IMR-90 (cell line): ENCODE results near the gene ACSS1. TPM values are rescaled to one million over a fixed set of nuclear protein-coding genes. Genes with fewer than 3 reads are reported as not detected.

Source experiments
- ATAC-seq: fragments of 200-7000 bp; cut with Tn5 transposase; 2 replicates; pipeline ENCODE4 v1.9.1; 2020; ENCODE audit warnings: low read depth, mild to moderate bottlenecking, moderate library complexity
- BruUV-seq: library from RNA; stranded (reverse); fragments of 400-500 nt; replicated peaks from 2 replicates; lab custom pipeline; 2021; lab: Mats Ljungman, UMichigan
- CTCF ChIA-PET: fragments of 300-600 bp; formaldehyde crosslinking; extraction: SDS; loops from one replicate; lab custom pipeline; 2021; ENCODE audit warnings: antibody characterized with exemption; lab: Yijun Ruan, JAX
- POLR2A ChIA-PET: fragments of 300-600 bp; sonication (Branson Sonifier 250); formaldehyde crosslinking; loops from one replicate; lab custom pipeline; 2022; ENCODE audit warnings: antibody characterized with exemption; ENCODE audit not compliant: unreplicated experiment; lab: Charles Lee
- DNase-seq: peaks from one replicate; pipeline ENCODE4 v3.0.0; 2013
- H2AFZ ChIP-seq: replicated peaks from 2 replicates; pipeline ENCODE3; 2013; ENCODE audit warnings: low read length, mild to moderate bottlenecking; ENCODE audit not compliant: poor library complexity
- H2AK5ac ChIP-seq: 2 replicates; pipeline ENCODE4 v1.6.1; 2013; ENCODE audit warnings: low read depth, low read length, inconsistent platforms
- H2AK9ac ChIP-seq: replicated peaks from 2 replicates; pipeline ENCODE3; 2013; ENCODE audit warnings: mild to moderate bottlenecking, low read depth, low read length, moderate library complexity; ENCODE audit not compliant: poor library complexity
- H2BK120ac ChIP-seq: 2 replicates; pipeline ENCODE4 v1.6.1; 2013; ENCODE audit warnings: low read depth, low read length, inconsistent platforms
- H2BK15ac ChIP-seq: 3 replicates; pipeline ENCODE4 v1.6.1; 2013; ENCODE audit warnings: low read depth, low read length, inconsistent platforms
- H2BK20ac ChIP-seq: 2 replicates; pipeline ENCODE4 v1.6.1; 2013; ENCODE audit warnings: low read depth, mild to moderate bottlenecking, inconsistent platforms, low read length, moderate library complexity
- H2BK5ac ChIP-seq: 2 replicates; pipeline ENCODE4 v1.6.1; 2013; ENCODE audit warnings: mild to moderate bottlenecking, low read depth, low read length, inconsistent platforms; ENCODE audit not compliant: poor library complexity, severe bottlenecking
- H3K14ac ChIP-seq: replicated peaks from 2 replicates; pipeline ENCODE4 v1.6.1; 2013; ENCODE audit warnings: low read depth, low read length, inconsistent platforms
- H3K18ac ChIP-seq: 2 replicates; pipeline ENCODE4 v1.6.1; 2013; ENCODE audit warnings: low read depth, low read length, control low read depth
- H3K23ac ChIP-seq: 2 replicates; pipeline ENCODE4 v1.6.1; 2013; ENCODE audit warnings: low read depth, low read length, inconsistent platforms
- H3K27ac ChIP-seq: 2 replicates; pipeline ENCODE4 v1.5.1; 2013; ENCODE audit warnings: mild to moderate bottlenecking, control low read depth, low read length; ENCODE audit not compliant: insufficient read depth
- H3K27me3 ChIP-seq: 2 replicates; pipeline ENCODE4 v1.6.1; 2013; ENCODE audit warnings: low read length; ENCODE audit not compliant: control insufficient read depth, insufficient read depth
- H3K36me3 ChIP-seq: 2 replicates; pipeline ENCODE4 v1.6.1; 2013; ENCODE audit warnings: low read length, mixed read lengths; ENCODE audit not compliant: control insufficient read depth, insufficient read depth
- H3K4ac ChIP-seq: 2 replicates; pipeline ENCODE4 v1.6.1; 2013; ENCODE audit warnings: low read depth, low read length, inconsistent platforms
- H3K4me1 ChIP-seq: 2 replicates; pipeline ENCODE4 v1.6.1; 2013; ENCODE audit warnings: low read length, mixed read lengths; ENCODE audit not compliant: control insufficient read depth, insufficient read depth
- H3K4me2 ChIP-seq: 2 replicates; pipeline ENCODE4 v1.6.1; 2013; ENCODE audit warnings: low read depth, mild to moderate bottlenecking, control low read depth, low read length, moderate library complexity
- H3K4me3 ChIP-seq: 2 replicates; pipeline ENCODE4 v1.5.1; 2013; ENCODE audit warnings: low read depth, mild to moderate bottlenecking, control low read depth, low read length, moderate library complexity; ENCODE audit not compliant: insufficient read depth
- H3K56ac ChIP-seq: 2 replicates; pipeline ENCODE4 v1.6.1; 2013; ENCODE audit warnings: low read length, inconsistent platforms; ENCODE audit not compliant: insufficient read depth; ENCODE audit errors: extremely low read depth
- H3K79me1 ChIP-seq, 2 experiments: 2 replicates each; pipeline ENCODE4 v1.6.1; 2013; ENCODE audit warnings: low read length in 2 of 2, inconsistent platforms in 1 of 2, low read depth in 1 of 2
- H3K9ac ChIP-seq: 2 replicates; pipeline ENCODE4 v1.6.1; 2013; ENCODE audit warnings: low read depth, low read length, control low read depth
- H3K9me1 ChIP-seq: 2 replicates; pipeline ENCODE4 v1.6.1; 2013; ENCODE audit warnings: low read length, inconsistent platforms; ENCODE audit not compliant: insufficient read depth
- H3K9me3 ChIP-seq: 2 replicates; pipeline ENCODE4 v1.6.1; 2013; ENCODE audit warnings: low read length; ENCODE audit not compliant: control insufficient read depth, insufficient read depth
- H4K20me1 ChIP-seq: 2 replicates; pipeline ENCODE4 v1.6.1; 2013; ENCODE audit warnings: low read length, inconsistent platforms; ENCODE audit not compliant: insufficient read depth
- H4K5ac ChIP-seq: 2 replicates; pipeline ENCODE4 v1.6.1; 2013; ENCODE audit warnings: mild to moderate bottlenecking, low read depth, low read length, control low read depth
- H4K8ac ChIP-seq, 2 experiments: 2 replicates each; pipeline ENCODE4 v1.6.1; 2013; ENCODE audit warnings: low read depth in 2 of 2, low read length in 2 of 2, control low read depth in 1 of 2, inconsistent platforms in 1 of 2
- H4K91ac ChIP-seq: 2 replicates; pipeline ENCODE4 v1.6.1; 2013; ENCODE audit warnings: low read depth, low read length, inconsistent platforms; ENCODE audit not compliant: insufficient read depth
- BHLHE40 ChIP-seq: fragments of 150-350 bp; IDR thresholded peaks from 2 replicates; pipeline ENCODE4 v1.6.1; 2016; ENCODE audit warnings: mild to moderate bottlenecking, low read depth, low read length
- CEBPB ChIP-seq: IDR thresholded peaks from 2 replicates; pipeline ENCODE4 v1.6.1; 2012; ENCODE audit warnings: low read depth, low read length, improper control_type of control experiment
- CHD1 ChIP-seq: IDR thresholded peaks from 2 replicates; pipeline ENCODE4 v1.6.1; 2012; ENCODE audit warnings: low read depth, low read length, improper control_type of control experiment
- ELK1 ChIP-seq: fragments of 150-350 bp; IDR thresholded peaks from 2 replicates; pipeline ENCODE4 v1.6.1; 2016; ENCODE audit warnings: low read depth, mild to moderate bottlenecking, low read length, moderate library complexity, borderline replicate concordance
- FOS ChIP-seq: fragments of 150-350 bp; IDR thresholded peaks from 2 replicates; pipeline ENCODE4 v1.6.1; 2016; ENCODE audit warnings: low read depth, low read length
- MAFK ChIP-seq: IDR thresholded peaks from 2 replicates; pipeline ENCODE4 v1.6.1; 2012; ENCODE audit warnings: low read depth, low read length, improper control_type of control experiment
- MAZ ChIP-seq: IDR thresholded peaks from 2 replicates; pipeline ENCODE4 v1.6.1; 2012; ENCODE audit warnings: low read depth, mild to moderate bottlenecking, low read length, improper control_type of control experiment, moderate library complexity, borderline replicate concordance
- MXI1 ChIP-seq: IDR thresholded peaks from 2 replicates; pipeline ENCODE4 v1.6.1; 2012; ENCODE audit warnings: low read depth, mild to moderate bottlenecking, low read length, moderate library complexity, borderline replicate concordance
- NFE2L2 ChIP-seq: fragments of 150-350 bp; IDR thresholded peaks from 2 replicates; pipeline ENCODE4 v1.6.1; 2016; ENCODE audit warnings: low read depth, mild to moderate bottlenecking, low read length
- POLR2A ChIP-seq: IDR thresholded peaks from 2 replicates; pipeline ENCODE4 v1.6.1; 2012; ENCODE audit warnings: mild to moderate bottlenecking, low read depth, low read length
- RAD21 ChIP-seq: IDR thresholded peaks from 2 replicates; pipeline ENCODE4 v1.6.1; 2012; ENCODE audit warnings: low read length, improper control_type of control experiment
- RCOR1 ChIP-seq: IDR thresholded peaks from 2 replicates; pipeline ENCODE4 v1.6.1; 2012; ENCODE audit warnings: mild to moderate bottlenecking, low read length, improper control_type of control experiment; ENCODE audit not compliant: insufficient replicate concordance
- RFX5 ChIP-seq: IDR thresholded peaks from 2 replicates; pipeline ENCODE4 v1.8.0; 2012; ENCODE audit warnings: low read depth, mild to moderate bottlenecking, low read length, moderate library complexity
- SMC3 ChIP-seq: fragments of 150-350 bp; IDR thresholded peaks from 2 replicates; pipeline ENCODE4 v1.6.1; 2016; ENCODE audit warnings: low read depth, mild to moderate bottlenecking, antibody characterized with exemption, low read length, moderate library complexity
- WGBS, 2 experiments: methylation state at CpG; one replicate each; pipeline versions ENCODE4 v1.1.5 to v1.1.7; 2013; ENCODE audit warnings: missing lambda C conversion rate in 2 of 2; ENCODE audit not compliant: insufficient read length in 1 of 2; ENCODE audit errors: extremely low coverage in 2 of 2; 5-methylcytosine and 5-hydroxymethylcytosine counted together
- dilution Hi-C: fragments of 300-500 bp; cut with HindIII; formaldehyde crosslinking; loops from one replicate; pipeline ENCODE4 v1.14.3; 2018; ENCODE audit warnings: low sequenced_read_pairs; ENCODE audit not compliant: unreplicated experiment
- in situ Hi-C: fragments of 300-500 bp; cut with MboI; formaldehyde crosslinking; loops from 3 replicates; pipeline ENCODE4 v1.14.3; 2019; ENCODE audit warnings: low sequenced_read_pairs, inconsistent platforms, mixed read lengths
- intact Hi-C: fragments of 100-400 bp; cut with micrococcal nuclease; formaldehyde crosslinking; loops from 2 replicates; pipeline ENCODE4 v1.10.0; 2022
- polyA plus RNA-seq, 3 experiments: library from polyadenylated mRNA; depleted of rRNA; stranded (reverse); fragments of >200 nt; gene quantifications; 2 replicates each; pipeline ENCODE4 v1.2.3, GENCODE V29; 2012; ENCODE audit warnings: low replicate concordance in 1 of 3
- total RNA-seq: library from RNA; depleted of rRNA; stranded (reverse); fragments of >200 nt; gene quantifications from 2 replicates; pipeline ENCODE4 v1.2.3, GENCODE V29; 2012
- TF ChIP-seq, protein P1 (sequence below): fragments of 150-350 bp; IDR thresholded peaks from 2 replicates; pipeline ENCODE4 v1.6.1; 2017; ENCODE audit warnings: mild to moderate bottlenecking, antibody characterized with exemption, low read length, low read depth
- TF ChIP-seq, protein P2 (sequence below): conservative IDR thresholded peaks from 2 replicates; pipeline ENCODE4 v1.5.1; 2012; ENCODE audit warnings: mild to moderate bottlenecking, low read depth, low read length, improper control_type of control experiment

ACSS1 gene
- total and polyA plus RNA-seq, 2 of the 4 experiments (the other 2 are of a cell fraction) = 0.72 to 1.2 TPM

DNA sequence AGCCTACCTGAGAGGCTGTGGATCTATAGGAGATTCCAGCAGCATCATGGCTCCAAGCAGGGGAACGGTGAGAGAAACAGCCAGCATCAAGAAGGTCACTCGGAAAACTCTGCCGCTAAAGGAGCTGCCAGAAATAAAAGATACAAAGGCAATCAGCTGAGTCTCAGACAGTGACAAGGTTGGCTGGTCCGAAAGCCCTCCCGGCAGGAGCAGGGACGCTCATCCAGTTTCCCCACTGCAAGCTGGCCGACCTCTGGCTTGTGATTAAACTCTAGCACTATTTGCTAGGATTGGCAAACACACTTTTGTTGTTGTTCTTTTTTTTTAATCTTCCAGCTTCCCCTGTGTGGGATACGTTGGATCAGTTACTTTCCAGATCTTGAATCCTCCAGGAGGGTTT is 74.0 kb downstream of the ACSS1 start:
- H4K20me1 ChIP-seq = peaks cover 2% of the 10 kb centered on the region
- peaks cover 12% of the 10 kb centered on the region for H3K36me3 ChIP-seq
- no peak overlapping the region for H3K18ac ChIP-seq
- no peak overlapping the region for H3K14ac ChIP-seq
- no peak overlapping the region for H3K9ac ChIP-seq
- H3K27ac ChIP-seq = no peak overlapping the region
- H3K4me2 ChIP-seq = no peak overlapping the region
- H2AFZ ChIP-seq = no peak overlapping the region
- H3K4me3 ChIP-seq = no peak overlapping the region
- peaks cover 4% of the 10 kb centered on the region; the same call in 1 of the 2 replicates for H3K9me1 ChIP-seq
- no peak overlapping the region for H4K91ac ChIP-seq
- H2BK20ac ChIP-seq = no peak overlapping the region
- peaks cover 4% of the 10 kb centered on the region; the same call in 1 of the 2 replicates for H3K9me3 ChIP-seq
- in situ Hi-C loops = loop anchor here (25.0 kb wide), 3 partner anchors 603 to 878 kb away; partner anchors contain the start of genes NINL and ZNF337
- DNase-seq (no peak), ATAC-seq (no peak)
- no peak overlapping the region for H3K4ac ChIP-seq
- WGBS, 2 experiments = 95% methylated on average over 7 of the region's 8 CpGs; no CpG with 5 or more reads in 1 of the 2 experiments
- H2BK15ac ChIP-seq = no peak overlapping the region
- no TSS peak for BruUV-seq
- dilution Hi-C loops = no loop called here
- H3K27me3 ChIP-seq = no peaks in the 10 kb centered on the region
- no peak for TF ChIP-seq CHD1
- no peak for TF ChIP-seq ELK1
- TF ChIP-seq BHLHE40 = no peak
- TF ChIP-seq RCOR1 = no peak
- TF ChIP-seq, protein P1, sequence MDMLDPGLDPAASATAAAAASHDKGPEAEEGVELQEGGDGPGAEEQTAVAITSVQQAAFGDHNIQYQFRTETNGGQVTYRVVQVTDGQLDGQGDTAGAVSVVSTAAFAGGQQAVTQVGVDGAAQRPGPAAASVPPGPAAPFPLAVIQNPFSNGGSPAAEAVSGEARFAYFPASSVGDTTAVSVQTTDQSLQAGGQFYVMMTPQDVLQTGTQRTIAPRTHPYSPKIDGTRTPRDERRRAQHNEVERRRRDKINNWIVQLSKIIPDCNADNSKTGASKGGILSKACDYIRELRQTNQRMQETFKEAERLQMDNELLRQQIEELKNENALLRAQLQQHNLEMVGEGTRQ = no peak
- TF ChIP-seq MXI1 = no peak
- no peak for TF ChIP-seq MAFK
- no peak for TF ChIP-seq CEBPB
- TF ChIP-seq RFX5 = no peak
- TF ChIP-seq RAD21 = no peak
- no peak for TF ChIP-seq FOS
- TF ChIP-seq POLR2A = no peak
- TF ChIP-seq, protein P2, sequence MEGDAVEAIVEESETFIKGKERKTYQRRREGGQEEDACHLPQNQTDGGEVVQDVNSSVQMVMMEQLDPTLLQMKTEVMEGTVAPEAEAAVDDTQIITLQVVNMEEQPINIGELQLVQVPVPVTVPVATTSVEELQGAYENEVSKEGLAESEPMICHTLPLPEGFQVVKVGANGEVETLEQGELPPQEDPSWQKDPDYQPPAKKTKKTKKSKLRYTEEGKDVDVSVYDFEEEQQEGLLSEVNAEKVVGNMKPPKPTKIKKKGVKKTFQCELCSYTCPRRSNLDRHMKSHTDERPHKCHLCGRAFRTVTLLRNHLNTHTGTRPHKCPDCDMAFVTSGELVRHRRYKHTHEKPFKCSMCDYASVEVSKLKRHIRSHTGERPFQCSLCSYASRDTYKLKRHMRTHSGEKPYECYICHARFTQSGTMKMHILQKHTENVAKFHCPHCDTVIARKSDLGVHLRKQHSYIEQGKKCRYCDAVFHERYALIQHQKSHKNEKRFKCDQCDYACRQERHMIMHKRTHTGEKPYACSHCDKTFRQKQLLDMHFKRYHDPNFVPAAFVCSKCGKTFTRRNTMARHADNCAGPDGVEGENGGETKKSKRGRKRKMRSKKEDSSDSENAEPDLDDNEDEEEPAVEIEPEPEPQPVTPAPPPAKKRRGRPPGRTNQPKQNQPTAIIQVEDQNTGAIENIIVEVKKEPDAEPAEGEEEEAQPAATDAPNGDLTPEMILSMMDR = no peak
- no peak for TF ChIP-seq MAZ
- TF ChIP-seq NFE2L2 = no peak
- no peak for TF ChIP-seq SMC3
- no peak overlapping the region for H2AK9ac ChIP-seq
- no peak overlapping the region for H3K23ac ChIP-seq
- no peaks in the 10 kb centered on the region for H3K4me1 ChIP-seq
- no peak overlapping the region for H2BK120ac ChIP-seq
- H2BK5ac ChIP-seq = no peak overlapping the region
- intact Hi-C loops = no loop called here
- H3K79me1 ChIP-seq = peaks cover 46% of the 10 kb centered on the region in 2 experiments
- H2AK5ac ChIP-seq = no peak overlapping the region
- no peak overlapping the region for H3K56ac ChIP-seq
- H4K5ac ChIP-seq = no peak overlapping the region
- ChIA-PET POLR2A (no interaction called here), CTCF (no interaction called here)
- H4K8ac ChIP-seq = no peak overlapping the region
